SK-N-SH treated with all-trans-retinoic acid at 6 μM for 48 hours (cell line): ENCODE data around the gene TEX13C.

Experiments used
- CREB5 ChIP-seq: fragments of 250-450 bp; sonication (Bioruptor Pico); IDR thresholded peaks from 2 replicates; pipeline ENCODE4 v1.5.1; 2020; ENCODE audit warnings: low read depth, mild to moderate bottlenecking, moderate library complexity
- CSDC2 ChIP-seq: fragments of 250-450 bp; sonication (Bioruptor Pico); IDR thresholded peaks from 2 replicates; pipeline ENCODE4 v1.5.0; 2020; ENCODE audit warnings: mild to moderate bottlenecking, moderate library complexity
- PATZ1 ChIP-seq: fragments of 250-450 bp; sonication (Bioruptor Pico); IDR thresholded peaks from 2 replicates; pipeline ENCODE4 v1.8.0; 2020; ENCODE audit warnings: mild to moderate bottlenecking, moderate library complexity, borderline replicate concordance
- POU6F1 ChIP-seq: fragments of 250-450 bp; sonication (Bioruptor Pico); IDR thresholded peaks from 2 replicates; pipeline ENCODE4 v1.8.0; 2021; ENCODE audit warnings: low read depth, mild to moderate bottlenecking, moderate library complexity, borderline replicate concordance
- RARB ChIP-seq: fragments of 250-450 bp; sonication (Bioruptor Pico); IDR thresholded peaks from 2 replicates; pipeline ENCODE4 v1.8.0; 2021; ENCODE audit warnings: mild to moderate bottlenecking, moderate library complexity
- ZFP30 ChIP-seq: fragments of 450-650 bp; formaldehyde crosslinking; IDR thresholded peaks from 2 replicates; pipeline ENCODE4 v1.5.0; 2022; ENCODE audit warnings: mild to moderate bottlenecking, moderate library complexity
- ZNF565 ChIP-seq: fragments of 450-650 bp; formaldehyde crosslinking; conservative IDR thresholded peaks from 2 replicates; pipeline ENCODE4 v1.5.0; 2020; ENCODE audit warnings: low read depth, mild to moderate bottlenecking, moderate library complexity

- TF ChIP-seq ZNF565 = no peak
- TF ChIP-seq ZFP30 (CRISPR knock-in tag) = no peak
- no peak for TF ChIP-seq POU6F1 (CRISPR knock-in tag)
- TF ChIP-seq CSDC2 = no peak
- no peak for TF ChIP-seq CREB5 (CRISPR knock-in tag)
- TF ChIP-seq PATZ1 (CRISPR knock-in tag) = no peak
- no peak for TF ChIP-seq RARB
These were observed 20.8 kb downstream of the TEX13C start for GRCh38 chrX:125340490-125340889.
